NCI-H1417 (cell line): ENCODE results near the gene EVA1A.

Experiments used
- DNase-seq, 3 experiments: peaks; one replicate each; lab custom pipeline; 2025; lab: John Stamatoyannopoulos, UW

The EVA1A gene

GRCh38 chr2:75589391-75590105 lies 28.8 kb upstream of the EVA1A start:
- DNase-seq: peak in 1 of 3 experiments; percentile 10

GRCh38 chr2:75587954-75588587 lies 27.3 kb upstream of the EVA1A start:
- peak in 1 of 3 experiments; percentile 69 for DNase-seq

DNA sequence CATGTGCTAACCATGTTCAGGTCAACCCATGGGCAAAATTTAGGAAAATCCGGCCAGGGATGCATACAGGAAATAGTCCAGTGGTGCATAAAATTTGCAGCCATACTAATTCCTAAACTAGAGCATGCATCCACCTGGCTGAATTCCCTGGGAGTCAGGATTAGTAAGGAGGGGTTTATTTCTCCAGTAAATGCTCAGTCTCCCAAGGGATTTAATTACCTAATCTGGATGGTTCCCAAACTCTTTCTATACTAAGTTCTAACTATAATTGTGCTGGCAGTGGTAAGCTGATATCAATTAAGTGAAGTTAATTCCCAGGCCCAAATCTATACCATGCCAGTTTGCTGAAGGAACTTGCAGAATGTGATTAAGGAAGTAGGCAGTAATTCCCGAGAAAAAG lies 26.2 kb upstream of the EVA1A start:
- DNase-seq: no peak

DNA sequence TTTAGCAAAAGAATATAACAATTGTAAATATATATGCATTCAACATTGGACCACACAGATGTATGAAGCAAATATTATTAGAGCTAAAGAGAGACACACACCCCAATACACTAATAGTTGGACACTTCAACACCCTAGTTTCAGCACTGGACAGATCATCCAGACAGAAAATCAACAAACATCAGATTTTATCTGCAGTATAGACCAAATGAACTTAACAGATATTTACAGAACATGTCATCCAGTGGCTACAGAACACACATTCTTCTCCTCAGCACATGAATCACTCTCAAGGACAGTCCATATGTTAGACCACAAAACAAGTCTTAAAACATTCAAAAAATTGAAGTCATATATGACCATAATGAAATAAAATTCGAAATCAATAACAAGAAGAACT lies 22.1 kb upstream of the EVA1A start:
- DNase-seq: no peak

DNA sequence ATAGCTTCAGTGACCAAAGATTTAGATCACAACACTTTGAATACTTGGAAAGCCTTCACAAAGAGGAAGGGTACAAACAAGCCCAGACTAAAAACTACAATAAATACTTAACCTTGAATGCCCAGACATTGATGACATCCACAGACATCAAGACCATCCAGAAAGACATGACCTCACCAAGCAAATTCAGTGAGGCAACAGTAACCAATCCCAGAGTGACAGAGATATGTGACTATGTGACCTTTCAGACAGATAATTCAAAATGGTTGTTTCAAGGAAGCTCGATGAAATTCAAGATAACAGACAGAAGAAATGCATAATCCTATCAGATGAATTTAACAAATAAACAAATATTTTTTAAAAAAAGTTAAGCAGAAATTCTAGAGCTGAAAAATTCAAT lies 19.9 kb upstream of the EVA1A start:
- DNase-seq: no peak

DNA sequence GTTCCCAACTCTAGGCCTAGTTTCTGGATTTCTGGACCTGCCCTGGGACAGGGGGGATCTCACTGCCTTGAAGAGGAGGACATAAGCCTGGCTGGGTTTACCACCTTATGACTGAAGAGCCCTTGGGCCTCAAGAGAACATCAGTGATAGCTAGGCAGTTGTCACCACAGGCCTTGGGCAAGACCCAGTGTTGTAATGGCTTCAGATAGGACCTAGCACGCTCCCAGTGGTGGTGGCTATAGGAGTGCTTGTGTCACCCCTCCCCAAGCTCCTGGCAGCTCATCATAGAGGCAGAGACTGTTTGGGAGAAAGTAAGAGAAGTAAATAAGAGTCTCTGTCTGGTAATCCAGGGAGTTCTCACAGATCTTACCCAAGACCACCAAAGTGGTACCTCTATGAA lies 19.4 kb upstream of the EVA1A start:
- DNase-seq: no peak

DNA sequence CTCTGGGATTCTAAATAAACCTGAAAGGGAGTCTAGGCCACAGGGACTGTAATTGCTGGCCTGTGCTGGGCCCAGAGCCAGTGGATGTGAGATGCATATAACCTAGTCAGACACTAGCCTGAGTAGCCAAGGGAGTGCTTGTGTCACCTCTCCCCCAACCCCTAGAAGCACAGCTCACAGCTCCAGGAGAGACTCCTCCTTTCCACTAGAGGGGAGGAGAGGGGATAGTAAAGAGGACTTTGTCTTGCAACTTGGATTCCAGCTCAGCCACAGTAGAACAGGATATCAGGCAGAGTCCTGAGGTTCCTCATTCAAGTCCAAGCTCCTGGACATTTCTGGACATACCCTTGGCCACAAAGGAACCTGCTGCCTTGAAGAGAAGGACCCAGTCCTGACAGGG lies 18.4 kb upstream of the EVA1A start:
- DNase-seq: no peak

DNA sequence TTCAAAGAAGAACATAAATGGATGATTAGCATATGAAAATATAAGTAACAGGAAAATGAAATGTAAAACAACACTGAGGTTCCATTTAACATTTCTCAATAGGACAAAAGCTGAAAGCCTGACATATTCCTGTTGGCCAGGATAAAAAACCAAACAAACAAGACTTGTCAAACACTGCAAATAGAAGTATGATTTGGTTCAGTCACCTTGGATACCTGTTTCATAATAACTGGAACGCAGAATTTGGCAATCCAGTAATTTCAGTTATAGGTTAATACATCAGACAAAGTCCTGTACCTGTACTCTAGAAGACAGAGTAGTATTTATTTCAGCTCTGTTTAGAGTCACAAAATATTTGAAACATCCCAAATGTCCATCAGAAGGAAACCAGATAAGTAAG lies 16.5 kb upstream of the EVA1A start:
- DNase-seq: peak in 1 of 3 experiments; percentile 8

GRCh38 chr2:75574106-75574505 lies 13.4 kb upstream of the EVA1A start:
- no peak for DNase-seq

DNA sequence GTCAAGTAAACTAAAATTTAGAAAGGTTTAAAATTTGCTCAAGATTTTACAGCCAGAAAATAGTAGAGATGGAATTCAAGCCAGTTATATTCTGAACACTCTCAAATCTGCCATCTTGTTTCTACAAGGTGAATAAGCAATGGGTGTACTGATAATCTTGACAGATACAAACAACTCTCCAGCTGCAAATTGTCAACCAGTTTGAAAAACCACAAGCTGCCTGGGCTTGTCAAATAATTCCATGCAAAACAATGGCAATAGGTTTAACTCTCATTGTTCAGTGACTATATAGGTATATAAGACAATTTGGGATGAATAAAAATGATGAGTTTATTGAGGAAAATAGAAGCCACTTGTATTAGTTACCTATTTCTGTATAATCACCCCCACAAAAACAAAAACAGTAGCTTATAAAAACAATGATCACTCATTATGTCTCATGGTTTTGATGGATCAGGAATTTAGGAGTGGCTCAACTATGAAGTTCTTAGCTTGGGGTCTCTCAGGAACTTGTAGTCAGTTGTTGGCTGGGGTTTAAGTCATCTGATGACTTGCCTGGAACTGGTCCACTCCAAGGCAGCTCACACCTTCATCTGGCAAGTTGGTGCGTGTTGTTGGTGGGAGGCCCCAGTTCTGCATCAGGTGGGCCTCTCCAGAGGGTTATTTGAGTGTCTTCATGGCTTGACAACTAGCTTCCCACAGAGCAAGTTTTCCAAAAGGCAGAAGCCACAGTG lies 12.6 kb upstream of the EVA1A start:
- no peak for DNase-seq

DNA sequence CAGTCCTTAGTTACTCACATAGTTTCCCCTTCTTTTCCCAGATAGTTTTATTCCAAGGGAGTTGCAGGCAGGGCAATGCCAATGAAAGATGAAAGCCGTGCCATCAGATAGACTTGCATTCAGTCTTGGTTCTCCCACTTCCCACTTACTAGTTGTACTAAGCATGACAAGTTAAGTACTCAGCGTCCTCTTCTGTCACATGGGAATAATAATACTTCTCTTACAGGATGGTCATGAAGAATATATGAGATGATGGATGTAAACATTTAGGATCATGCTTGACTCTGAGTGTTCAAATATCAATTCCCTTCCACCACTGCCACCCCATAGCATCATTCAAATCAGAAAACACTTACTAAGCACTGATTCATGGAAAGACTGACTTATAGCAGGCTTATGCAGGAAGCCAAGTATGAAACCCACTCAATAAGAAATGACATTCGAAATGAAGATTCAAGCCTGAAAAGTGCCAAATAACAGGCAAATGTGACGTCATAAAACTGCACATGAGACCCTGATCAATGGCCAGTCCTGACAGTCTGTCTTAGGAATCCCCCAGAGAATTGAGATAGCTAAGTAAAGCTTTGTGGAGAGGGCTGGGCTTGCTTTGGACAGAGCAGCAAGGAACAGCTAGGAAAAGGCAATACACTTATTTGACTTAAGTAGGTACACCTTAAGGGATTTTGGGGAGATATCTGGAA lies 11.1 kb upstream of the EVA1A start:
- no peak for DNase-seq

DNA sequence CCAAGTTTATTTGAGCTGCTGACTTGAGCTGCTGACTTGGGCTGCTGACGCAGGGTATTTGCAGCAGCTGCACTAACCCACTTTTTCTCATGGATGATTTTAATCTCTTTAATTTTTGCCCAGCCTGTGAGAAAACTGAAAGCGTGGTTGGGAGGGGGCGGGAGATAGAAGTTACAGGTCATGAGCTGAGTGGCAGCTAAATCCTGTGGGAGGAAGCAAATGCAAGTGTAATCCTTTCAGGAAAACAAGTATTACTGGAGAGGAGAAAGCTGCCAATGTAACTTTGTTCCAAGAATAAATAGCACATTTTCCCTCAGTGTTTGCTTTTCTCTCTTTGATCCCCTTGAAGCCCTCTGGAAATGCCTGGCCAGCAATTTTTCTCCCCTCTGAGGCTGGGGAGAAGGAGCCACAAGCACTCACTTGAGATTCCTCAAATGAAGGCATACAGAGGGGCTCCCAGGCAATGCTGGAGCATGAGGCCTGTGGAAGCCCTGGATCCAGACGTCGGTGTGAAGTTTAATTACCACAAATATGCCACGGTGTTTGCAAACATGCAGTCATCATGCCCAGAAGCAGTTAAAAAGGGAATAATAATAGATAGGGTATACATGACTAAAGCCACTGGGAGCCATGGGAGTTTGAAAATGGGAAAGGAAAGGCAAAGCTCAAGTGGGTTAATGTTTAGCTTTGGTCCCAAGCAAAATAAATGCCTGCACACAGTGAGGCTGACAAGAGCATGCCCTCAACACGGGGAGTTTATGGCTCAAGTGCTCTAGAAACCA lies 10.4 kb upstream of the EVA1A start:
- DNase-seq: peak in 1 of 3 experiments; percentile 28

DNA sequence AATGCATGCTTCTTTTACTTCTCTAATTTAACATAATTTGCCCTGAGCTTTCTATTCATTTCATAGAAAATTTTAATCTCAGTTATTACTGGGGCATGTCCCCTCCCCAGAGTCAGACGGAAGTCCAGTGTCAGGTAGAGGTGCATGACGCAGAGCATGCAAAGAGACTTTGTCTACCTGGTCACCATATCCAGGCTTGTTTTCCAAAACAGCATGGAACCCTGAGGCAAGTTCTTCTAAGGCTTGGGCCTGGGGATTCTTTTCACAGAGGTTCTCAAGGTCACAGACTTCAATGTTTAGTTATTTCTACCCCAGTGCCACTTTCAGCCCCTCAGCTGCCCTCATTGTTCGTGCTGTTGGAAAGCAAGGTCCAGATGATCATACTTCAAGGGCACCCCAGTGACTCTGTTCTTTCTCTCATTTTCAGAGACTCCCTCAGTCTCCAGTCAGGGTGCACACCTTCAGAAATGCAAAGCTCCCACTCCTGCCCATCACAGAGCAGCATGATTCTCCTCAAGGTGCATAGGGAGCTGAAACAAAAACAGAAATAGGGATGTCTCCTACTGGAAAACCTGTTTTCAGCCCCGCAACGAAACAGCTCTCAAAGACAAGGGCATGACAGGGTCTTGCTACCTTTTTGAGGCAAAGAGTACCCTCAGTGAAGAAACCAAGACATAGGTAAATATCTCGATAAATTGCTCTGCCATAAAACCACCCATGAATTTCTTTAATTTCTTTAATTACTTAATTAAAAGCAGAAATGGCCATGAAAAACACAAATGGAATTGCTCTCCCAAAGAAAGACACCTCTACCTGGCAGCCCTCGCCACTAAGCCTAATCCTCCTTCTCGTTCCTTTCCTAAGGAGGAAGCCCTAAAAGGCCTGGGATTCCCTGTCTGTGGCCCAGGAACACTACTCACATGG lies 9.5 kb upstream of the EVA1A start:
- no peak for DNase-seq

DNA sequence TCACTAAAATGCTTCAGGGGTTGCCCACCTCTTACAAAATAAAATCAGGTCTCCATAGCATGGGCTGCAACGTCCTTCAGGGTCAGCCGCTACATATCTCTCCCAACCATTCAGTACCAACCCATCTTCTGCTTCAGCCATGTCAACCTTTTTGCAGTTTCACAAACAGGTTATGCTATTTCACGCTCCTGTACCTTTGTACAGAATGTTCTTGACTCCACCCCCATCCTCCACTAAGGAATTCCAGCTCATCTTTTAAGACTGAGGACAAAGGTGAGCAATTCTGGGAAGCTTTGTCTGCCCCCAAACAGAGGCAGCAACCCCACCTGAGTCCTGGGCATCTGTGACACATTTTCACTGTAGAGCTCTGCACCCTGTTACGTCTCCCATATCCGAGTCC lies 8.8 kb upstream of the EVA1A start:
- no peak for DNase-seq

DNA sequence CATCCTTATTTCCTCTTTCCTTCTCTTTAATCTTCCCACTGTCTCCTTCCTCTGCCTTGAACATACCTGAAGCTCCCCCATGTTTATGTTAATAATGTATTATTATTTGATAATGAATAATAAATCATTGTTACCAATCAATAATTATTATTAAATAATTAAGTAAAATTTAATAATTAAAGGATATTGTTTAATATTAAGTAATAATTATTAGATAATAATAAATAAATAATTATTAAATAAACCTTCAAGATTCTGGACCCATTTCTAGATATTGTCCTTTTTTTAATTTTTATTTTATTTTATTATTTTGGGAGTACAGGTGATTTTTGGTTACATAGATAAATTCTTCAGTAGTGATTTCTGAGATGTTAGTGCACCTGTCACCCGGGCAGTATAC lies 7.4 kb upstream of the EVA1A start:
- no peak for DNase-seq

- DNase-seq: peak in 1 of 3 experiments; percentile 41
These were observed 5.0 kb upstream of the EVA1A start for GRCh38 chr2:75565472-75566462.

- no peak for DNase-seq
These were observed 4.1 kb upstream of the EVA1A start for GRCh38 chr2:75564713-75565359.

- DNase-seq: no peak
These were observed 3.4 kb upstream of the EVA1A start for GRCh38 chr2:75564026-75564688.
